MM.1S (cell line): ENCODE measurements around the gene PAFAH1B2.

ENCODE experiments used
- DNase-seq: peaks from one replicate; pipeline ENCODE4 v3.0.0-alpha.2; 2015
- H2AFZ ChIP-seq: fragments of 300-600 bp; sonication (generic); 2 replicates; pipeline ENCODE4 v1.6.0; 2016; ENCODE audit warnings: antibody characterized with exemption, low read length
- H3F3A ChIP-seq: fragments of 300-600 bp; sonication (generic); 2 replicates; pipeline ENCODE4 v1.6.1; 2016; ENCODE audit warnings: mild to moderate bottlenecking, antibody characterized with exemption, low read length, moderate library complexity, mixed read lengths; ENCODE audit not compliant: insufficient read depth
- H3K27ac ChIP-seq: fragments of 300-600 bp; sonication (generic); 2 replicates; pipeline ENCODE4 v1.5.1; 2016; ENCODE audit warnings: mild to moderate bottlenecking, low read length
- H3K27me3 ChIP-seq: fragments of 300-600 bp; sonication (generic); replicated peaks from 2 replicates; pipeline ENCODE4 v1.6.0; 2016; ENCODE audit warnings: low read length; ENCODE audit not compliant: insufficient read depth
- H3K36me3 ChIP-seq: fragments of 300-600 bp; sonication (generic); replicated peaks from 2 replicates; pipeline ENCODE4 v1.6.1; 2016; ENCODE audit warnings: mild to moderate bottlenecking, low read length, mixed read lengths; ENCODE audit not compliant: insufficient read depth
- H3K4me1 ChIP-seq: fragments of 300-600 bp; sonication (generic); 2 replicates; pipeline ENCODE4 v1.6.1; 2016; ENCODE audit warnings: low read length, mixed read lengths
- H3K4me2 ChIP-seq: fragments of 300-600 bp; sonication (generic); 2 replicates; pipeline ENCODE4 v1.6.0; 2016; ENCODE audit warnings: low read depth, low read length
- H3K4me3 ChIP-seq: fragments of 300-600 bp; sonication (generic); 2 replicates; pipeline ENCODE4 v1.5.1; 2016; ENCODE audit warnings: low read length, mixed read lengths
- H3K79me2 ChIP-seq: fragments of 300-600 bp; sonication (generic); 2 replicates; pipeline ENCODE4 v1.6.1; 2016; ENCODE audit warnings: mixed run types, low read length, mixed read lengths
- H3K9ac ChIP-seq: fragments of 300-600 bp; sonication (generic); 2 replicates; pipeline ENCODE4 v1.6.1; 2016; ENCODE audit warnings: low read length, mixed read lengths
- H3K9me2 ChIP-seq: fragments of 300-600 bp; sonication (generic); replicated peaks from 2 replicates; pipeline ENCODE4 v1.6.1; 2016; ENCODE audit warnings: mild to moderate bottlenecking, low read length, mixed read lengths; ENCODE audit not compliant: insufficient read depth
- H3K9me3 ChIP-seq: fragments of 300-600 bp; sonication (generic); replicated peaks from 2 replicates; pipeline ENCODE4 v1.6.1; 2016; ENCODE audit warnings: mild to moderate bottlenecking, low read length, mixed read lengths; ENCODE audit not compliant: insufficient read depth
- H4K20me1 ChIP-seq: fragments of 300-600 bp; sonication (generic); 2 replicates; pipeline ENCODE4 v1.6.1; 2016; ENCODE audit warnings: mild to moderate bottlenecking, low read length, moderate library complexity, mixed read lengths; ENCODE audit not compliant: insufficient read depth
- EZH2 ChIP-seq: fragments of 300-600 bp; sonication (generic); optimal IDR thresholded peaks from 2 replicates; pipeline ENCODE3; 2017; ENCODE audit warnings: low read depth, mild to moderate bottlenecking, antibody characterized with exemption, low read length, mixed read lengths
- EZH2phosphoT487 ChIP-seq: fragments of 300-600 bp; sonication (generic); IDR thresholded peaks from 2 replicates; pipeline ENCODE4 v1.6.1; 2018; ENCODE audit warnings: antibody characterized with exemption, low read length
- TF ChIP-seq, protein P1 (sequence below): fragments of 300-600 bp; sonication (generic); IDR thresholded peaks from 2 replicates; pipeline ENCODE4 v1.5.1; 2016; ENCODE audit warnings: antibody characterized with exemption, low read length, mixed read lengths

Gene PAFAH1B2

DNA sequence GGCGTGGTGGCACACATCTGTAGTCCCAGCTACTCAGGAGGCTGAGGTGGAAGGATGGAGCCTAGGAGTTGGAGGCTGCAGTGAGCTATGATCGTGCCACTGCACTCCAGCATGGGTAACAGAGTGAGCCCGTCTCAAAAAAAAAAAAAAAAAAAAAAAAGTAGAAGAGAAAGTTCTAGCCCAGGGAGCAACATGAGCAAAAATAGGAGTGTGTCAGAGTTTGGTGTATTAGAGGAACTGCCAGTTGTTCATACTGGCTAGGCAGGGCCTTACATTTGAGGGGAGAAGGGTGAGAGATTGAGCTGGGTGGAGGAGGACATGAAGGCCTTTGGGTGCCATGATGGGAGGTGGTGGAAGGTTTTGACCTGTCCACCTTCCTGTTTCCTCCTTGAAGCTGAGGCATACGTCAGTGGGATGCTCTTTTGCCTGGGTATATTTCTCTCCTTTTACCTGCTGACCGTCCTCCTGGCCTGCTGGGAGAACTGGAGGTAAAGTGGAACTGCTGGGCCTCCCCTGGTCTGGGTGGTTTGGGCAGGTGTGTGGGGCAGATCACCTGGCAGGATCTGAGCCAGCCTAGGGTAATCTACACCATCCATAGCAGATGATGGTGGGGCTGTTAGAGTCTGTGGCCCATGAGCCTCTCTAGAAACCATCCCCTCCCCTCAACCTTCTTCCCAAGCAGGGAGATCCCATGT is 41.8 kb downstream of the PAFAH1B2 start:
- Histone ChIP-seq H3K9me3 (no peaks in the 10 kb centered on the region), H2AFZ (no peak overlapping the region), H3K4me2 (no peak overlapping the region), H3K4me1 (peaks cover 3% of the 10 kb centered on the region), H3K27ac (no peak overlapping the region), H3K9ac (no peak overlapping the region), H3K27me3 (no peaks in the 10 kb centered on the region), H3K79me2 (no peaks in the 10 kb centered on the region), H3F3A (no peaks in the 10 kb centered on the region), H3K9me2 (no peaks in the 10 kb centered on the region), H4K20me1 (no peaks in the 10 kb centered on the region), H3K4me3 (no peak overlapping the region), H3K36me3 (no peaks in the 10 kb centered on the region)
- DNase-seq, result no peak
- TF ChIP-seq, protein P1, sequence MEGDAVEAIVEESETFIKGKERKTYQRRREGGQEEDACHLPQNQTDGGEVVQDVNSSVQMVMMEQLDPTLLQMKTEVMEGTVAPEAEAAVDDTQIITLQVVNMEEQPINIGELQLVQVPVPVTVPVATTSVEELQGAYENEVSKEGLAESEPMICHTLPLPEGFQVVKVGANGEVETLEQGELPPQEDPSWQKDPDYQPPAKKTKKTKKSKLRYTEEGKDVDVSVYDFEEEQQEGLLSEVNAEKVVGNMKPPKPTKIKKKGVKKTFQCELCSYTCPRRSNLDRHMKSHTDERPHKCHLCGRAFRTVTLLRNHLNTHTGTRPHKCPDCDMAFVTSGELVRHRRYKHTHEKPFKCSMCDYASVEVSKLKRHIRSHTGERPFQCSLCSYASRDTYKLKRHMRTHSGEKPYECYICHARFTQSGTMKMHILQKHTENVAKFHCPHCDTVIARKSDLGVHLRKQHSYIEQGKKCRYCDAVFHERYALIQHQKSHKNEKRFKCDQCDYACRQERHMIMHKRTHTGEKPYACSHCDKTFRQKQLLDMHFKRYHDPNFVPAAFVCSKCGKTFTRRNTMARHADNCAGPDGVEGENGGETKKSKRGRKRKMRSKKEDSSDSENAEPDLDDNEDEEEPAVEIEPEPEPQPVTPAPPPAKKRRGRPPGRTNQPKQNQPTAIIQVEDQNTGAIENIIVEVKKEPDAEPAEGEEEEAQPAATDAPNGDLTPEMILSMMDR, result no peak
- TF ChIP-seq EZH2 (no peak), EZH2phosphoT487 (no peak)

DNA sequence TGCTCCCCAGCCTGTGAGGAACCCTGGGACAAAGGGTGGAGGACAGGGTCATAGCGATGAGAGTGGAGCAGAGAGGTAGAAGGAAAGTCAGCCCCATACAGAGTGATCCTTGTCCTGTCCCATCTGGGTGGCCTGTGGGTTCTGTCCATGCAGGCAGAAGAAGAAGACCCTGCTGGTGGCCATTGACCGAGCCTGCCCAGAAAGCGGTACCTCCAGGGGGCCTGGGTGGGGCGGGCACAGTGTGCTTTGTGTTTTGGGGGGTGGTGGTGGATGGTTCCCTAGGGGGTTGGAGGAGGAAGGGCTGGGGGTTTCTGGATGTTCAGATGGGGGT is 42.3 kb downstream of the PAFAH1B2 start:
- no peaks in the 10 kb centered on the region for H3F3A ChIP-seq
- no peaks in the 10 kb centered on the region for H3K36me3 ChIP-seq
- H3K4me1 ChIP-seq, result no peaks in the 10 kb centered on the region
- no peaks in the 10 kb centered on the region for H3K27me3 ChIP-seq
- no peaks in the 10 kb centered on the region for H3K9me3 ChIP-seq
- TF ChIP-seq EZH2, result no peak
- TF ChIP-seq, protein P1, result no peak
- no peak for TF ChIP-seq EZH2phosphoT487
- H2AFZ ChIP-seq, result no peak overlapping the region
- no peak overlapping the region for H3K27ac ChIP-seq
- H3K9ac ChIP-seq, result no peak overlapping the region
- H3K9me2 ChIP-seq, result no peaks in the 10 kb centered on the region
- H3K79me2 ChIP-seq, result no peaks in the 10 kb centered on the region
- no peak for DNase-seq
- H3K4me2 ChIP-seq, result no peak overlapping the region
- H4K20me1 ChIP-seq, result no peaks in the 10 kb centered on the region
- H3K4me3 ChIP-seq, result no peak overlapping the region

DNA sequence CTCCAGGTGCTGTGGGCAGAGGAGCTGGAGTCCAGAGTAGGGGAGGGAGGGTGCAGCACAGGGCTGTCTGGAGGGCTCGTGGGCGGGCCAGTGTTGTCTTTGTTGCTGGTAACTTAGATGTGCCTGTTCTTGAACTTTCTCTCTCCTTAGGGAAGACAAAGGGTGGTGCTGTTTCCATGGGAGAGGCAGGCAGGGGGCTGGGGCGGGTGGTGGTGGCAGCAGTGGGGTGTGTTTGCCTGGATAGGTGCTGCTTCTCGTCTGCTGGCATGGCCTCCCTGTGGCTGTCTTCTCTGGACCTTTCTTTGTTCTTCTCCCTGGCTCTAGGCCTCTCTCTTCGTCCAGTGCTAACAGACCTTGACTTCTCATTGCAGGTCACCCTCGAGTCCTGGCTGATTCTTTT is 42.9 kb downstream of the PAFAH1B2 start:
- H3K4me1 ChIP-seq, result no peaks in the 10 kb centered on the region
- no peaks in the 10 kb centered on the region for H3K27me3 ChIP-seq
- H3K9me2 ChIP-seq, result no peaks in the 10 kb centered on the region
- no peak overlapping the region for H3K4me2 ChIP-seq
- no peaks in the 10 kb centered on the region for H3K9me3 ChIP-seq
- no peaks in the 10 kb centered on the region for H3K36me3 ChIP-seq
- H2AFZ ChIP-seq, result no peak overlapping the region
- TF ChIP-seq, protein P1, result no peak
- TF ChIP-seq EZH2phosphoT487 (no peak), EZH2 (no peak)
- H3K79me2 ChIP-seq, result no peaks in the 10 kb centered on the region
- H3K9ac ChIP-seq, result no peak overlapping the region
- no peak overlapping the region for H3K4me3 ChIP-seq
- H4K20me1 ChIP-seq, result no peaks in the 10 kb centered on the region
- no peaks in the 10 kb centered on the region for H3F3A ChIP-seq
- no peak for DNase-seq
- H3K27ac ChIP-seq, result no peak overlapping the region
